ENCODE measurements around the gene BEND2.

BEND2 gene

GRCh38 chrX:18151649-18152048, 69.0 kb downstream of the BEND2 start:
- Histone ChIP-seq H3K9me3 (ENCODE audit: insufficient read depth, low read length) (no peaks in the 10 kb centered on the region), H2AFZ (ENCODE audit: low read depth, low read length, severe bottlenecking) (no peak overlapping the region), H3K4me2 (ENCODE audit: low read depth, low read length, poor library complexity, severe bottlenecking) (no peak overlapping the region), H3K27me3 (ENCODE audit: low read length) (no peaks in the 10 kb centered on the region), H3F3A (ENCODE audit: insufficient read depth) (no peaks in the 10 kb centered on the region), H3K79me2 (ENCODE audit: insufficient read depth, low read length) (no peaks in the 10 kb centered on the region), H3K4me3 (ENCODE audit: insufficient read depth, low read length, poor library complexity, severe bottlenecking) (no peak overlapping the region), H3K36me3 (ENCODE audit: low read length) (no peaks in the 10 kb centered on the region), H4K20me1 (ENCODE audit: low read depth, low read length) (no peaks in the 10 kb centered on the region), H3K9ac (ENCODE audit: low read length) (no peak overlapping the region), H3K27ac (ENCODE audit: low read depth, low read length) (no peak overlapping the region), H3K9me2 (replicated peaks; ENCODE audit: insufficient read depth, low read length) (no peaks in the 10 kb centered on the region)
- TF ChIP-seq EZH2phosphoT487 (conservative IDR thresholded peaks at IDR 0.05; ENCODE audit: low read length) = no peak
- TF ChIP-seq, protein P1, sequence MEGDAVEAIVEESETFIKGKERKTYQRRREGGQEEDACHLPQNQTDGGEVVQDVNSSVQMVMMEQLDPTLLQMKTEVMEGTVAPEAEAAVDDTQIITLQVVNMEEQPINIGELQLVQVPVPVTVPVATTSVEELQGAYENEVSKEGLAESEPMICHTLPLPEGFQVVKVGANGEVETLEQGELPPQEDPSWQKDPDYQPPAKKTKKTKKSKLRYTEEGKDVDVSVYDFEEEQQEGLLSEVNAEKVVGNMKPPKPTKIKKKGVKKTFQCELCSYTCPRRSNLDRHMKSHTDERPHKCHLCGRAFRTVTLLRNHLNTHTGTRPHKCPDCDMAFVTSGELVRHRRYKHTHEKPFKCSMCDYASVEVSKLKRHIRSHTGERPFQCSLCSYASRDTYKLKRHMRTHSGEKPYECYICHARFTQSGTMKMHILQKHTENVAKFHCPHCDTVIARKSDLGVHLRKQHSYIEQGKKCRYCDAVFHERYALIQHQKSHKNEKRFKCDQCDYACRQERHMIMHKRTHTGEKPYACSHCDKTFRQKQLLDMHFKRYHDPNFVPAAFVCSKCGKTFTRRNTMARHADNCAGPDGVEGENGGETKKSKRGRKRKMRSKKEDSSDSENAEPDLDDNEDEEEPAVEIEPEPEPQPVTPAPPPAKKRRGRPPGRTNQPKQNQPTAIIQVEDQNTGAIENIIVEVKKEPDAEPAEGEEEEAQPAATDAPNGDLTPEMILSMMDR (IDR thresholded peaks at IDR 0.05; ENCODE audit: insufficient read depth, low read length, poor library complexity, severe bottlenecking) = no peak

DNA sequence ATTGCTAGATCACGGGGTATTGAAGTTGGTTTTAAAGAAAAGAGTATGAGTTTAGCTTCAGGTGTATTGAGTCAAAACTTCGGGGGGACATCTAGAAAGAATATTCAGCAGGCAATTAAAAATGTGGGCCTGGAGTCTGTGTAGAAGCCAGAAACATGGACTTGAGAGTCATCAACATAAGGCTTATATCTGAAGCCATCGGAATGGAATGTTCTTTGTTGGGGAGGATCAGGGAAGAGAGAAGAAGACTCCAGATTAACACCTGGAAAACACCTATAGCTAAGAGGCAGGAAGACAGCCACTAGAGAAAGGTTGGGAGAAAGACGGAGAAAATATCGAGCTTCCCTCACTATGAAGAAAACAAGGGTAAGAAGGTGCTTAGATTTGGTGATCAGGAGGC, 69.5 kb downstream of the BEND2 start:
- Histone ChIP-seq H3K4me2 (ENCODE audit: low read depth, low read length, poor library complexity, severe bottlenecking) (no peak overlapping the region), H3K9me3 (ENCODE audit: insufficient read depth, low read length) (no peaks in the 10 kb centered on the region), H3K4me3 (ENCODE audit: insufficient read depth, low read length, poor library complexity, severe bottlenecking) (no peak overlapping the region), H3K9me2 (replicated peaks; ENCODE audit: insufficient read depth, low read length) (no peaks in the 10 kb centered on the region), H3F3A (ENCODE audit: insufficient read depth) (no peaks in the 10 kb centered on the region), H4K20me1 (ENCODE audit: low read depth, low read length) (no peaks in the 10 kb centered on the region), H3K36me3 (ENCODE audit: low read length) (no peaks in the 10 kb centered on the region), H3K27me3 (ENCODE audit: low read length) (no peaks in the 10 kb centered on the region), H3K79me2 (ENCODE audit: insufficient read depth, low read length) (no peaks in the 10 kb centered on the region), H3K9ac (ENCODE audit: low read length) (no peak overlapping the region), H2AFZ (ENCODE audit: low read depth, low read length, severe bottlenecking) (no peak overlapping the region), H3K27ac (ENCODE audit: low read depth, low read length) (no peak overlapping the region)
- no peak for TF ChIP-seq EZH2phosphoT487 (conservative IDR thresholded peaks at IDR 0.05; ENCODE audit: low read length)
- TF ChIP-seq, protein P1 (IDR thresholded peaks at IDR 0.05; ENCODE audit: insufficient read depth, low read length, poor library complexity, severe bottlenecking) = no peak

DNA sequence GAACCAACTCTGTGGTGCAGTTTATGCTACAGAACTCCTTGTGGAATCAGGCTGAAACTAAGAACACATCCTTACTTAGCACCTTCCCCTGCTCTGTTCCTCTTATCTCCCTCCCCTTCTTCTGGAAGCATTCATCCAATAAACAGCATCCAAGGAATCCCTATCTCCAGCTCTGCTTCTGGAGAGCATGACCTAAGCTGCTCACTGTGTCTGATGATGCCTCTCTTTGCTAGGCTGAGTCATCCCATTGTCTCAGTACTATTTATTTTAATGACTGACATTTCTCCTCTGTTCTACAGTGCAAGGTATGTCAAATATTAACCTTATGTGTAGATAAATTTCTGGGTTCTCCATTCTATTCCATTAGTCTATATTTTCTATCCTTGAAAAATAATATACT, 71.2 kb downstream of the BEND2 start:
- H3K4me3 ChIP-seq (ENCODE audit: insufficient read depth, low read length, poor library complexity, severe bottlenecking) = no peak overlapping the region
- H3K79me2 ChIP-seq (ENCODE audit: insufficient read depth, low read length) = no peaks in the 10 kb centered on the region
- TF ChIP-seq EZH2phosphoT487 (conservative IDR thresholded peaks at IDR 0.05; ENCODE audit: low read length) = no peak
- TF ChIP-seq, protein P1 (IDR thresholded peaks at IDR 0.05; ENCODE audit: insufficient read depth, low read length, poor library complexity, severe bottlenecking) = no peak
- H3K9ac ChIP-seq (ENCODE audit: low read length) = no peak overlapping the region
- H3K9me3 ChIP-seq (ENCODE audit: insufficient read depth, low read length) = no peaks in the 10 kb centered on the region
- H4K20me1 ChIP-seq (ENCODE audit: low read depth, low read length) = no peaks in the 10 kb centered on the region
- no peak overlapping the region for H2AFZ ChIP-seq (ENCODE audit: low read depth, low read length, severe bottlenecking)
- no peaks in the 10 kb centered on the region for H3K27me3 ChIP-seq (ENCODE audit: low read length)
- no peak overlapping the region for H3K4me2 ChIP-seq (ENCODE audit: low read depth, low read length, poor library complexity, severe bottlenecking)
- no peaks in the 10 kb centered on the region for H3K9me2 ChIP-seq (replicated peaks; ENCODE audit: insufficient read depth, low read length)
- no peak overlapping the region for H3K27ac ChIP-seq (ENCODE audit: low read depth, low read length)
- no peaks in the 10 kb centered on the region for H3F3A ChIP-seq (ENCODE audit: insufficient read depth)
- no peaks in the 10 kb centered on the region for H3K36me3 ChIP-seq (ENCODE audit: low read length)

Measured in SU-DHL-6 (cell line).